HL-60 (cell line): Measurements from ENCODE around the gene MSL1.
A peak's percentile ranks its signal among the peaks of the same experiment; 100 is the strongest.

Experiments
- DNase-seq, 2 experiments: peaks; one replicate each; pipeline ENCODE4 v3.0.0-alpha.2; 2010 to 2020; ENCODE audit warnings: low read depth in 1 of 2, low spot score in 1 of 2
- H3K27ac ChIP-seq: fragments of 250-450 bp; sonication (Bioruptor Pico); replicated peaks from 2 replicates; pipeline ENCODE4 v1.5.1; 2020; ENCODE audit warnings: mild to moderate bottlenecking, moderate library complexity
- H3K27me3 ChIP-seq: fragments of 250-450 bp; sonication (Bioruptor Pico); 2 replicates; pipeline ENCODE4 v1.5.1; 2021; ENCODE audit warnings: mild to moderate bottlenecking, moderate library complexity; ENCODE audit not compliant: insufficient read depth, poor library complexity, severe bottlenecking
- H3K4me3 ChIP-seq: replicated peaks from 2 replicates; pipeline ENCODE4 v1.5.1; 2011; ENCODE audit warnings: mild to moderate bottlenecking, control low read depth, low read length; ENCODE audit not compliant: insufficient read depth
- CTCF ChIP-seq: IDR thresholded peaks from one replicate; pipeline ENCODE4 v1.5.1; 2011; ENCODE audit warnings: low read length, control low read depth, inconsistent platforms; ENCODE audit not compliant: insufficient read depth
- GABPA ChIP-seq: IDR thresholded peaks from 2 replicates; pipeline ENCODE4 v1.6.1; 2012; ENCODE audit warnings: low read depth
- POLR2AphosphoS5 ChIP-seq: IDR thresholded peaks from 2 replicates; pipeline ENCODE4 v1.6.1; 2012; ENCODE audit warnings: low read depth
- SPI1 ChIP-seq: IDR thresholded peaks from 2 replicates; pipeline ENCODE4 v1.6.1; 2012; ENCODE audit warnings: low read depth, mild to moderate bottlenecking, borderline replicate concordance
- TF ChIP-seq, protein P1 (sequence below): IDR thresholded peaks from 2 replicates; pipeline ENCODE4 v1.6.1; 2012; ENCODE audit warnings: low read depth; ENCODE audit not compliant: insufficient replicate concordance

MSL1 gene

GRCh38 chr17:40094874-40095273 lies 26.9 kb upstream of the MSL1 start:
- Histone ChIP-seq H3K27ac (no peak overlapping the region), H3K27me3 (no peaks in the 10 kb centered on the region), H3K4me3 (no peak overlapping the region)
- no peak for DNase-seq
- TF ChIP-seq GABPA, result no peak
- TF ChIP-seq POLR2AphosphoS5, result no peak; the same call in 1 of the 2 replicates
- TF ChIP-seq CTCF, result no peak
- no peak for TF ChIP-seq SPI1
- TF ChIP-seq, protein P1, sequence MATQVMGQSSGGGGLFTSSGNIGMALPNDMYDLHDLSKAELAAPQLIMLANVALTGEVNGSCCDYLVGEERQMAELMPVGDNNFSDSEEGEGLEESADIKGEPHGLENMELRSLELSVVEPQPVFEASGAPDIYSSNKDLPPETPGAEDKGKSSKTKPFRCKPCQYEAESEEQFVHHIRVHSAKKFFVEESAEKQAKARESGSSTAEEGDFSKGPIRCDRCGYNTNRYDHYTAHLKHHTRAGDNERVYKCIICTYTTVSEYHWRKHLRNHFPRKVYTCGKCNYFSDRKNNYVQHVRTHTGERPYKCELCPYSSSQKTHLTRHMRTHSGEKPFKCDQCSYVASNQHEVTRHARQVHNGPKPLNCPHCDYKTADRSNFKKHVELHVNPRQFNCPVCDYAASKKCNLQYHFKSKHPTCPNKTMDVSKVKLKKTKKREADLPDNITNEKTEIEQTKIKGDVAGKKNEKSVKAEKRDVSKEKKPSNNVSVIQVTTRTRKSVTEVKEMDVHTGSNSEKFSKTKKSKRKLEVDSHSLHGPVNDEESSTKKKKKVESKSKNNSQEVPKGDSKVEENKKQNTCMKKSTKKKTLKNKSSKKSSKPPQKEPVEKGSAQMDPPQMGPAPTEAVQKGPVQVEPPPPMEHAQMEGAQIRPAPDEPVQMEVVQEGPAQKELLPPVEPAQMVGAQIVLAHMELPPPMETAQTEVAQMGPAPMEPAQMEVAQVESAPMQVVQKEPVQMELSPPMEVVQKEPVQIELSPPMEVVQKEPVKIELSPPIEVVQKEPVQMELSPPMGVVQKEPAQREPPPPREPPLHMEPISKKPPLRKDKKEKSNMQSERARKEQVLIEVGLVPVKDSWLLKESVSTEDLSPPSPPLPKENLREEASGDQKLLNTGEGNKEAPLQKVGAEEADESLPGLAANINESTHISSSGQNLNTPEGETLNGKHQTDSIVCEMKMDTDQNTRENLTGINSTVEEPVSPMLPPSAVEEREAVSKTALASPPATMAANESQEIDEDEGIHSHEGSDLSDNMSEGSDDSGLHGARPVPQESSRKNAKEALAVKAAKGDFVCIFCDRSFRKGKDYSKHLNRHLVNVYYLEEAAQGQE, result no peak

DNA sequence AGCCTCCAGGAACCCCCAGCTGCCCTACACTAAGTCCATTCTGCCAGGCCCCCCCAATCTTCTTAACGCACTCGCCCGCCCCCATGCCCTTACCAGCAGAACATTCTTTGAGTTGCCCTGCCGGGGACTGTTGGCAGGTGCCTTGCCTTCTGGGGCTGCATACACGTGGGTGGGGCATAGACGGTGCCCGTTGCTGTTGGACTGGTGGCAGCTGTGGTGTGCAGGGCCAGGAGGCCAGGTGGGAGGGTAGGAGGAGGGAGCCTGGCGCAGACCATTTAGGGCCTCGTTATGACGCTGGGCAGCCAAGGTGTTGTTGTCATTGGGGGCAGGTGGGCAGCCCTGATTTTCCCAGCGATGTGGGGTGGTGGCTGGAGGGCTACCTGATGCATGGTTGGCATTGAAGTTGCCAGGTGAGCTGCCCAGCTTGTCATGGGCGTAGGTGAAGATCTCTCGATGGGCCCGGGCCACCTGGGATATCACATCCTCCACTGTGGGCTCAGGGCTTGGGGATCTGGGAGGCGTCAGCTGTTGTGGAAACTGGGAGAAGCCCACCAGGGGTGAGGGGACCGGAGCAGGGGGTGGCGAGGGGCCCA lies 26.3 kb upstream of the MSL1 start:
- H3K4me3 ChIP-seq, result no peak overlapping the region
- H3K27ac ChIP-seq, result no peak overlapping the region
- no peak for DNase-seq
- H3K27me3 ChIP-seq, result no peaks in the 10 kb centered on the region
- TF ChIP-seq POLR2AphosphoS5 (peak; percentile 36; the same call in 1 of the 2 replicates), SPI1 (no peak)

DNA sequence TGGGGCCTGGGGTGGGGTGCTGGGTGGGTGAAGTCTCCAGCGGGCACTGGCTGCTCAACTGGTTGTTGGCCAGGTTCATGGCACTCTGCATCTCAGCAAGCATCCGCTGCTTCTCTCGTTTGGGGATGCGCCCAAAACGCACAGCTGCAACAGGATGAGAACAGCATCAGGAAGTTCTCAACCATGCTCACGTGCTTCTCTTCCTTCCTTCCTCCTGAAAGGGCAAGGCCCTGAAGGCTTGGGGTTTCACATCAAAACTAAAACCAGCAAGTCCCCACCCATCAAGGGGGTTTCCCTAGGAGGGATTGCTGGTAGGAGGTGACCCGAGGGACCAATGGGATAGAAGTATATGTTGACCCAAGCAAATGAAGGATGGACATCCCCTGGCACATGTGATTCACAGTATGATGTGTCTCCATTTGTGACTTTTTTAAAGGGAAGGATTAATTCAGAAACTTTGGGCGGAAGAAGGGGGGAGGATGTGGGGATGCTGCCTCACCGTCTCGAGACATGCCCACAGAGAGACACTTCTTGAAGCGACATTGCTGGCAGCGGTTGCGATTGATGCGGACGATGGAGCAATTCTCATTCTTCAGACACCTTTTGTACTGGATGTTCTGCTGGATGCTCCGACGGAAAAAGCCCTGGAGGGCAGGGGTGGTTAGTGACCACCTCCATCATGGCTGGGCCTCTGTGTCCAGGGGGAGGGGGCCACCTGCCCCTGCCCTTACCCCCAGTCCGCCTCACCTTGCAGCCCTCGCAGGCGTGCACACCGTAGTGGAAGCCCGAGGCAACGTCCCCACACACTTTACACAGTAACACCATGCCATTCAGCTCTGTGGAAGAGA lies 25.6 kb upstream of the MSL1 start:
- TF ChIP-seq, protein P1, result no peak
- TF ChIP-seq POLR2AphosphoS5, result no peak
- no peak for TF ChIP-seq CTCF
- TF ChIP-seq SPI1, result no peak
- TF ChIP-seq GABPA, result no peak
- H3K4me3 ChIP-seq, result no peak overlapping the region
- no peaks in the 10 kb centered on the region for H3K27me3 ChIP-seq
- DNase-seq, result peak in 1 of 2 experiments; percentile 64
- no peak overlapping the region for H3K27ac ChIP-seq

GRCh38 chr17:40097087-40097486 lies 24.7 kb upstream of the MSL1 start:
- no peak overlapping the region for H3K27ac ChIP-seq
- no peak overlapping the region for H3K4me3 ChIP-seq
- no peaks in the 10 kb centered on the region for H3K27me3 ChIP-seq
- TF ChIP-seq GABPA (no peak), SPI1 (no peak), POLR2AphosphoS5 (no peak), CTCF (no peak)
- TF ChIP-seq, protein P1, result no peak
- DNase-seq, result no peak
